ENCODE data around the gene PLEKHF1. TPM values are rescaled to one million over a fixed set of nuclear protein-coding genes. Genes with fewer than 3 reads are reported as not detected.
A peak's percentile ranks its signal among the peaks of the same experiment; 100 is the strongest.
"Not testable (repeated sequence)": the region's sequence is repeated elsewhere in the genome, so short reads cannot be mapped to it uniquely, and the experiment has no call there.

Gene PLEKHF1
- total RNA-seq, 1 donor = 13.1 TPM

- H3K4me1 ChIP-seq (ENCODE audit: insufficient read depth, low read length) = peaks cover 42% of the 10 kb centered on the region
- H3K9me3 ChIP-seq (ENCODE audit: low read depth, low read length) = no peaks in the 10 kb centered on the region
- no peaks in the 10 kb centered on the region for H3K27me3 ChIP-seq (ENCODE audit: insufficient read depth, low read length)
- no peak overlapping the region for H3K4me3 ChIP-seq (ENCODE audit: low read length)
These were observed 43.5 kb downstream of the PLEKHF1 start for GRCh38 chr19:29708554-29709439.

- peaks cover 48% of the 10 kb centered on the region for H3K4me1 ChIP-seq (ENCODE audit: insufficient read depth, low read length)
- not testable (repeated sequence) for H3K27me3 ChIP-seq (ENCODE audit: insufficient read depth, low read length); H3K4me3 ChIP-seq (ENCODE audit: low read length); H3K9me3 ChIP-seq (ENCODE audit: low read depth, low read length)
These were observed 44.2 kb downstream of the PLEKHF1 start for GRCh38 chr19:29709440-29709798.

- Histone ChIP-seq H3K4me3 (ENCODE audit: low read length) (no peak overlapping the region), H3K27me3 (ENCODE audit: insufficient read depth, low read length) (no peaks in the 10 kb centered on the region), H3K4me1 (ENCODE audit: insufficient read depth, low read length) (peaks cover 62% of the 10 kb centered on the region), H3K9me3 (ENCODE audit: low read depth, low read length) (no peaks in the 10 kb centered on the region)
These were observed 46.4 kb downstream of the PLEKHF1 start for GRCh38 chr19:29711584-29712132.

GRCh38 chr19:29712744-29713516, 47.7 kb downstream of the PLEKHF1 start:
- H3K4me1 ChIP-seq (ENCODE audit: insufficient read depth, low read length) = peaks cover 62% of the 10 kb centered on the region
- no peaks in the 10 kb centered on the region for H3K9me3 ChIP-seq (ENCODE audit: low read depth, low read length)
- H3K4me3 ChIP-seq (ENCODE audit: low read length) = peak overlapping the region; percentile 33
- no peaks in the 10 kb centered on the region for H3K27me3 ChIP-seq (ENCODE audit: insufficient read depth, low read length)

GRCh38 chr19:29714371-29714952, 49.2 kb downstream of the PLEKHF1 start:
- peak overlapping the region; percentile 89 for H3K4me3 ChIP-seq (ENCODE audit: low read length)
- H3K9me3 ChIP-seq (ENCODE audit: low read depth, low read length) = no peaks in the 10 kb centered on the region
- peaks cover 62% of the 10 kb centered on the region for H3K4me1 ChIP-seq (ENCODE audit: insufficient read depth, low read length)
- H3K27me3 ChIP-seq (ENCODE audit: insufficient read depth, low read length) = no peaks in the 10 kb centered on the region

GRCh38 chr19:29714953-29715700, 49.9 kb downstream of the PLEKHF1 start, which contains the start of gene C19orf12:
Gene C19orf12 (minus strand): TSS chr19:29715261. CDS start chr19:29708413, 6,848 bp downstream.
- Histone ChIP-seq H3K4me3 (ENCODE audit: low read length) (peak within 1 kb of the TSS; percentile 89), H3K4me1 (ENCODE audit: insufficient read depth, low read length) (peaks cover 55% of the 10 kb centered on the region), H3K9me3 (ENCODE audit: low read depth, low read length) (no peaks in the 10 kb centered on the region), H3K27me3 (ENCODE audit: insufficient read depth, low read length) (no peaks in the 10 kb centered on the region)

- H3K27me3 ChIP-seq (ENCODE audit: insufficient read depth, low read length) = no peaks in the 10 kb centered on the region
- peak overlapping the region; percentile 89 for H3K4me3 ChIP-seq (ENCODE audit: low read length)
- H3K9me3 ChIP-seq (ENCODE audit: low read depth, low read length) = no peaks in the 10 kb centered on the region
- H3K4me1 ChIP-seq (ENCODE audit: insufficient read depth, low read length) = peaks cover 49% of the 10 kb centered on the region
These were observed 50.7 kb downstream of the PLEKHF1 start for GRCh38 chr19:29715701-29716581.

- Histone ChIP-seq H3K9me3 (ENCODE audit: low read depth, low read length) (no peaks in the 10 kb centered on the region), H3K27me3 (ENCODE audit: insufficient read depth, low read length) (no peaks in the 10 kb centered on the region), H3K4me1 (ENCODE audit: insufficient read depth, low read length) (peaks cover 38% of the 10 kb centered on the region), H3K4me3 (ENCODE audit: low read length) (no peak overlapping the region)
These were observed 51.8 kb downstream of the PLEKHF1 start for GRCh38 chr19:29717051-29717450.

GRCh38 chr19:29724102-29724641, 58.9 kb downstream of the PLEKHF1 start:
- no peaks in the 10 kb centered on the region for H3K9me3 ChIP-seq (ENCODE audit: low read depth, low read length)
- no peak overlapping the region for H3K4me3 ChIP-seq (ENCODE audit: low read length)
- H3K27me3 ChIP-seq (ENCODE audit: insufficient read depth, low read length) = peaks cover 13% of the 10 kb centered on the region

GRCh38 chr19:29724746-29725145, 59.5 kb downstream of the PLEKHF1 start:
- H3K4me3 ChIP-seq (ENCODE audit: low read length) = no peak overlapping the region
- H3K4me1 ChIP-seq (ENCODE audit: insufficient read depth, low read length) = peaks cover 6% of the 10 kb centered on the region
- H3K9me3 ChIP-seq (ENCODE audit: low read depth, low read length) = no peaks in the 10 kb centered on the region
- peaks cover 13% of the 10 kb centered on the region for H3K27me3 ChIP-seq (ENCODE audit: insufficient read depth, low read length)

More at GRCh38 chr19:29724102-29724641, 58.9 kb downstream of the PLEKHF1 start:
- peaks cover 6% of the 10 kb centered on the region for H3K4me1 ChIP-seq (ENCODE audit: insufficient read depth, low read length)

Other genes with a start within 250 kb of the PLEKHF1 start
- not detected for gene VSTM2B, start 139.5 kb upstream of the PLEKHF1 start, total RNA-seq
- gene POP4, start 59.2 kb upstream of the PLEKHF1 start, total RNA-seq = 44.4 TPM
- 8.8 TPM for gene C19orf12, start 49.8 kb downstream of the PLEKHF1 start, total RNA-seq
- 5.4 TPM for gene CCNE1, start 146.5 kb downstream of the PLEKHF1 start, total RNA-seq

All from mononuclear cell (primary cell).